HepG2 (cell line): ENCODE results near the gene RAB5B.

Experiments used
- BCL6 ChIP-seq: IDR thresholded peaks from 2 replicates; pipeline ENCODE4 v1.6.1; 2016; ENCODE audit warnings: missing genetic modification reagents, missing compliant biosample characterization
- CTCF ChIP-seq: sonication (generic); formaldehyde crosslinking; IDR thresholded peaks from 2 replicates; pipeline ENCODE4 v1.5.0; 2020; ENCODE audit warnings: mild to moderate bottlenecking, missing genetic modification reagents, moderate library complexity
- GABPA ChIP-seq, 2 experiments: IDR thresholded peaks; 2 replicates each; pipeline ENCODE4 v1.6.1; 2011 to 2016; ENCODE audit warnings: low read depth in 2 of 2, low read length in 1 of 2, missing biosample characterization in 1 of 2, missing genetic modification characterization in 1 of 2
- GATAD2A ChIP-seq: IDR thresholded peaks from 2 replicates; pipeline ENCODE4 v1.6.1; 2016
- KDM5A ChIP-seq: fragments of 200-600 bp; sonication (generic); IDR thresholded peaks from 2 replicates; pipeline ENCODE4 v1.7.0; 2018; ENCODE audit warnings: antibody characterized with exemption, mild to moderate bottlenecking, low read length, borderline replicate concordance
- MYC ChIP-seq: sonication (generic); formaldehyde crosslinking; IDR thresholded peaks from 2 replicates; pipeline ENCODE4 v1.9.0; 2021; ENCODE audit warnings: missing genetic modification reagents, borderline replicate concordance
- POLR2A ChIP-seq, 2 experiments: IDR thresholded peaks; 2 replicates each; pipeline ENCODE4 v1.6.1; 2011; ENCODE audit warnings: low read depth in 2 of 2, low read length in 2 of 2, mild to moderate bottlenecking in 1 of 2, moderate library complexity in 1 of 2; ENCODE audit not compliant: insufficient read depth in 1 of 2
- SP1 ChIP-seq, 2 experiments: fragments of 450-650 bp in 1 of 2; sonication (generic) in 1 of 2; formaldehyde crosslinking in 1 of 2; IDR thresholded peaks; 2 replicates each; pipeline versions ENCODE4 v1.4.0 to v1.6.1; 2016 to 2020; ENCODE audit warnings: missing genetic modification reagents in 1 of 2
- ZBTB3 ChIP-seq: sonication (generic); formaldehyde crosslinking; IDR thresholded peaks from 2 replicates; pipeline ENCODE4 v1.4.0; 2020; ENCODE audit warnings: low read depth, mild to moderate bottlenecking, moderate library complexity, missing genetic modification reagents, borderline replicate concordance
- ZBTB8A ChIP-seq: sonication (generic); formaldehyde crosslinking; IDR thresholded peaks from 2 replicates; pipeline ENCODE4 v1.4.0; 2020; ENCODE audit warnings: mild to moderate bottlenecking, low read depth, missing genetic modification reagents, borderline replicate concordance
- ZNF101 ChIP-seq: sonication (generic); formaldehyde crosslinking; IDR thresholded peaks from 2 replicates; pipeline ENCODE4 v1.4.0; 2020; ENCODE audit warnings: mild to moderate bottlenecking, low read depth, missing genetic modification reagents, borderline replicate concordance
- ZNF747 ChIP-seq: sonication (generic); formaldehyde crosslinking; IDR thresholded peaks from 2 replicates; pipeline ENCODE4 v1.8.1; 2023; ENCODE audit warnings: missing genetic modification reagents, mild to moderate bottlenecking, borderline replicate concordance
- TF ChIP-seq, protein P1 (sequence below): sonication (generic); formaldehyde crosslinking; IDR thresholded peaks from 2 replicates; pipeline ENCODE4 v1.8.0; 2022; ENCODE audit warnings: missing genetic modification reagents, mild to moderate bottlenecking, moderate library complexity, borderline replicate concordance
- TF ChIP-seq, protein P2 (sequence below): IDR thresholded peaks from 2 replicates; pipeline ENCODE4 v1.6.1; 2012; ENCODE audit warnings: low read depth, low read length, improper control_type of control experiment

DNA sequence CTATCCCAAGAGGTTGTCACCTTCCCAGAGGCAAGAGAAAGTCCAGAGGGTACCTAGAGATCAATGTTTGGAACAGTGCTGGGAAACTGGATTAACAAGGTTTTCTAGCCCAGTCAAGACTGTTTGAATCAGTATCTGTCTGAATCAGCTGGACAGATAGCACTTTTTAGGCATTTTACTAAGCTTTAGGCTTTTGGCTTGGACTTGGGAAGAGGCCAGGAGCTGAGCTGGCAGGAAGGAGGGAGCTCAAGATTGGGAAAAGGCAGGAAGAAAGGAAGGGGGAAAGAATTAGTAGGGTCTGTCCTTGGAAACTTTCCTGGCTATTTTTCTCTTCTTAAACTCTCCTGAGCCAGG, 55.3 kb downstream of the RAB5B start:
- TF ChIP-seq KDM5A (no peak), CTCF (CRISPR knock-in tag) (no peak), SP1 (IDR thresholded peaks at IDR 0.05) (no peak), SP1 (CRISPR knock-in tag; IDR thresholded peaks at IDR 0.05) (no peak), ZBTB3 (CRISPR knock-in tag) (no peak), MYC (no peak), ZBTB8A (CRISPR knock-in tag) (no peak), ZNF747 (no peak), POLR2A (IDR thresholded peaks at IDR 0.05; ENCODE audit: insufficient read depth in 1 of 2, low read depth in 2 of 2, low read length in 2 of 2) (no peak), GATAD2A (CRISPR knock-in tag) (no peak), ZNF101 (CRISPR knock-in tag) (no peak), GABPA (IDR thresholded peaks at IDR 0.05; ENCODE audit: low read depth, low read length) (no peak), GABPA (CRISPR knock-in tag; IDR thresholded peaks at IDR 0.05; ENCODE audit: low read depth) (no peak), BCL6 (CRISPR knock-in tag) (no peak)
- TF ChIP-seq, protein P1, sequence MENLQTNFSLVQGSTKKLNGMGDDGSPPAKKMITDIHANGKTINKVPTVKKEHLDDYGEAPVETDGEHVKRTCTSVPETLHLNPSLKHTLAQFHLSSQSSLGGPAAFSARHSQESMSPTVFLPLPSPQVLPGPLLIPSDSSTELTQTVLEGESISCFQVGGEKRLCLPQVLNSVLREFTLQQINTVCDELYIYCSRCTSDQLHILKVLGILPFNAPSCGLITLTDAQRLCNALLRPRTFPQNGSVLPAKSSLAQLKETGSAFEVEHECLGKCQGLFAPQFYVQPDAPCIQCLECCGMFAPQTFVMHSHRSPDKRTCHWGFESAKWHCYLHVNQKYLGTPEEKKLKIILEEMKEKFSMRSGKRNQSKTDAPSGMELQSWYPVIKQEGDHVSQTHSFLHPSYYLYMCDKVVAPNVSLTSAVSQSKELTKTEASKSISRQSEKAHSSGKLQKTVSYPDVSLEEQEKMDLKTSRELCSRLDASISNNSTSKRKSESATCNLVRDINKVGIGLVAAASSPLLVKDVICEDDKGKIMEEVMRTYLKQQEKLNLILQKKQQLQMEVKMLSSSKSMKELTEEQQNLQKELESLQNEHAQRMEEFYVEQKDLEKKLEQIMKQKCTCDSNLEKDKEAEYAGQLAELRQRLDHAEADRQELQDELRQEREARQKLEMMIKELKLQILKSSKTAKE (CRISPR knock-in tag), result no peak
- TF ChIP-seq, protein P2, sequence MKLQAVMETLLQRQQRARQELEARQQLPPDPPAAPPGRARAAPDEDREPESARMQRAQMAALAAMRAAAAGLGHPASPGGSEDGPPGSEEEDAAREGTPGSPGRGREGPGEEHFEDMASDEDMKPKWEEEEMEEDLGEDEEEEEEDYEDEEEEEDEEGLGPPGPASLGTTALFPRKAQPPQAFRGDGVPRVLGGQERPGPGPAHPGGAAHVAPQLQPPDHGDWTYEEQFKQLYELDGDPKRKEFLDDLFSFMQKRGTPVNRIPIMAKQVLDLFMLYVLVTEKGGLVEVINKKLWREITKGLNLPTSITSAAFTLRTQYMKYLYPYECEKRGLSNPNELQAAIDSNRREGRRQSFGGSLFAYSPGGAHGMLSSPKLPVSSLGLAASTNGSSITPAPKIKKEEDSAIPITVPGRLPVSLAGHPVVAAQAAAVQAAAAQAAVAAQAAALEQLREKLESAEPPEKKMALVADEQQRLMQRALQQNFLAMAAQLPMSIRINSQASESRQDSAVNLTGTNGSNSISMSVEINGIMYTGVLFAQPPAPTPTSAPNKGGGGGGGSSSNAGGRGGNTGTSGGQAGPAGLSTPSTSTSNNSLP, result no peak
